ENCODE results near the gene GYPC.

The GYPC gene

GRCh38 chr2:126720638-126721037 lies 64.7 kb downstream of the GYPC start:
- no peak for DNase-seq
- H3K36me3 ChIP-seq (replicated peaks) = no peaks in the 10 kb centered on the region
- TF ChIP-seq CTCF (IDR thresholded peaks at IDR 0.05; ENCODE audit: low read depth, low read length, missing control alignments) = no peak
- no peak overlapping the region for H3K4me3 ChIP-seq (ENCODE audit: low read depth, low read length)
- no peak overlapping the region for H3K27ac ChIP-seq
- H3K27me3 ChIP-seq (replicated peaks) = no peaks in the 10 kb centered on the region
- in situ Hi-C loops (cut with HindIII; ENCODE audit: low pct_ligation_motif_present, low sequenced_read_pairs) = no loop called here

- H3K4me3 ChIP-seq (ENCODE audit: low read depth, low read length) = no peak overlapping the region
- no peak for TF ChIP-seq CTCF (IDR thresholded peaks at IDR 0.05; ENCODE audit: low read depth, low read length, missing control alignments)
- H3K27ac ChIP-seq = no peak overlapping the region
- H3K27me3 ChIP-seq (replicated peaks) = no peaks in the 10 kb centered on the region
- DNase-seq = no peak
- in situ Hi-C loops (cut with HindIII; ENCODE audit: low pct_ligation_motif_present, low sequenced_read_pairs) = no loop called here
- no peaks in the 10 kb centered on the region for H3K36me3 ChIP-seq (replicated peaks)
These were observed 66.1 kb downstream of the GYPC start for GRCh38 chr2:126722081-126722480.

GRCh38 chr2:126722546-126722945 lies 66.6 kb downstream of the GYPC start:
- in situ Hi-C loops (cut with HindIII; ENCODE audit: low pct_ligation_motif_present, low sequenced_read_pairs) = no loop called here
- no peak for TF ChIP-seq CTCF (IDR thresholded peaks at IDR 0.05; ENCODE audit: low read depth, low read length, missing control alignments)
- DNase-seq = no peak
- Histone ChIP-seq H3K27me3 (replicated peaks) (no peaks in the 10 kb centered on the region), H3K4me3 (ENCODE audit: low read depth, low read length) (no peak overlapping the region), H3K27ac (no peak overlapping the region), H3K36me3 (replicated peaks) (no peaks in the 10 kb centered on the region)

- in situ Hi-C loops (cut with HindIII; ENCODE audit: low pct_ligation_motif_present, low sequenced_read_pairs) = no loop called here
- Histone ChIP-seq H3K36me3 (replicated peaks) (no peaks in the 10 kb centered on the region), H3K27ac (no peak overlapping the region), H3K27me3 (replicated peaks) (no peaks in the 10 kb centered on the region), H3K4me3 (ENCODE audit: low read depth, low read length) (no peak overlapping the region)
- DNase-seq = no peak
- no peak for TF ChIP-seq CTCF (IDR thresholded peaks at IDR 0.05; ENCODE audit: low read depth, low read length, missing control alignments)
These were observed 67.4 kb downstream of the GYPC start for GRCh38 chr2:126723281-126723815.

- in situ Hi-C loops (cut with HindIII; ENCODE audit: low pct_ligation_motif_present, low sequenced_read_pairs) = no loop called here
- no peak for DNase-seq
- TF ChIP-seq CTCF (IDR thresholded peaks at IDR 0.05; ENCODE audit: low read depth, low read length, missing control alignments) = no peak
- H3K36me3 ChIP-seq (replicated peaks) = no peaks in the 10 kb centered on the region
- H3K4me3 ChIP-seq (ENCODE audit: low read depth, low read length) = no peak overlapping the region
- H3K27ac ChIP-seq = no peak overlapping the region
- H3K27me3 ChIP-seq (replicated peaks) = no peaks in the 10 kb centered on the region
These were observed 69.6 kb downstream of the GYPC start for GRCh38 chr2:126725580-126725979.

- in situ Hi-C loops (cut with HindIII; ENCODE audit: low pct_ligation_motif_present, low sequenced_read_pairs) = no loop called here
- no peak for TF ChIP-seq CTCF (IDR thresholded peaks at IDR 0.05; ENCODE audit: low read depth, low read length, missing control alignments)
- no peak for DNase-seq
- no peaks in the 10 kb centered on the region for H3K27me3 ChIP-seq (replicated peaks)
- H3K36me3 ChIP-seq (replicated peaks) = no peaks in the 10 kb centered on the region
- H3K4me3 ChIP-seq (ENCODE audit: low read depth, low read length) = no peak overlapping the region
- no peak overlapping the region for H3K27ac ChIP-seq
These were observed 73.9 kb downstream of the GYPC start for GRCh38 chr2:126729896-126730295.

Measured in brain microvascular endothelial cell (primary cell).